Transverse colon (tissue), 4 donors: ENCODE measurements around the gene TMC6. TPM values are rescaled to one million over a fixed set of nuclear protein-coding genes. Genes with fewer than 3 reads are reported as not detected.
"Not testable (repeated sequence)": the region's sequence is repeated elsewhere in the genome, so short reads cannot be mapped to it uniquely, and the experiment has no call there.

Source experiments
- DNase-seq: peaks from one replicate; pipeline ENCODE4 v3.0.0-alpha.2; 2019
- H3K27ac ChIP-seq, 4 donors: fragments of 200-600 bp; sonication (generic); 2 replicates each; pipeline ENCODE4 v1.5.1; 2016 to 2018; ENCODE audit warnings: inconsistent platforms in 4 of 4
- H3K27me3 ChIP-seq: fragments of 200-600 bp; sonication (generic); 2 replicates; pipeline ENCODE4 v1.5.1; 2017; ENCODE audit warnings: inconsistent platforms
- H3K36me3 ChIP-seq, 4 donors: fragments of 200-600 bp; sonication (generic); 2 replicates each; pipeline ENCODE4 v1.5.1; 2017 to 2019; ENCODE audit warnings: inconsistent platforms in 4 of 4
- H3K4me1 ChIP-seq, 4 donors: fragments of 200-600 bp; sonication (generic); 2 replicates each; pipeline ENCODE4 v1.5.1; 2017 to 2020; ENCODE audit warnings: inconsistent platforms in 4 of 4
- H3K4me3 ChIP-seq, 4 donors: fragments of 200-600 bp; sonication (generic); 1 replicate in 1 of 4; 2 replicates in 3 of 4; pipeline versions ENCODE4 v1.5.1 to v1.6.1; 2017 to 2019; ENCODE audit warnings: inconsistent platforms in 4 of 4
- H3K9me3 ChIP-seq, 2 donors: fragments of 200-600 bp; sonication (generic); 2 replicates each; pipeline ENCODE4 v1.5.1; 2017 to 2019; ENCODE audit warnings: inconsistent platforms in 2 of 2
- EP300 ChIP-seq: sonication (generic); formaldehyde crosslinking; IDR thresholded peaks from one replicate; pipeline ENCODE4 v1.6.1; 2017; ENCODE audit warnings: antibody characterized with exemption, low read depth
- POLR2A ChIP-seq: fragments of 450-650 bp; IDR thresholded peaks from one replicate; pipeline ENCODE4 v1.6.1; 2016; ENCODE audit warnings: antibody characterized with exemption, mild to moderate bottlenecking, moderate library complexity
- POLR2AphosphoS5 ChIP-seq, 3 donors: sonication (generic); formaldehyde crosslinking; IDR thresholded peaks; one replicate each; pipeline ENCODE4 v1.6.1; 2016; ENCODE audit warnings: antibody characterized with exemption in 3 of 3
- WGBS, 2 donors: methylation state at CpG; one replicate each; pipeline ENCODE4 v1.1.5; 2018; ENCODE audit warnings: low coverage in 1 of 2; 5-methylcytosine and 5-hydroxymethylcytosine counted together
- in situ Hi-C, 4 donors: fragments of 200-750 bp; cut with MboI; loops; one replicate each; pipeline versions ENCODE4 v1.15.0 to v1.15.1; 2017; ENCODE audit warnings: low sequenced_read_pairs in 3 of 4, low pct_ligation_motif_present in 1 of 4, low pct_unique_long_range_greater_than_20kb in 1 of 4
- intact Hi-C: fragments of 100-400 bp; cut with DNase I; formaldehyde crosslinking; loops from one replicate; pipeline ENCODE4 v1.15.1; 2023; ENCODE audit warnings: low total_unique reads
- total RNA-seq, 4 donors: library from RNA; depleted of rRNA; stranded (reverse); fragments of >200 nt; gene quantifications; one replicate each; pipeline ENCODE4 v1.1.0, GENCODE V29; 2016
- TF ChIP-seq, protein P1 (sequence below), 5 experiments: fragments of 200-600 bp in 3 of 5; fragments of 450-650 bp in 2 of 5; sonication (generic) in 3 of 5; IDR thresholded peaks; 1 replicate in 2 of 5; 2 replicates in 3 of 5; pipeline ENCODE4 v1.5.1; 2016 to 2017; ENCODE audit warnings: antibody characterized with exemption in 5 of 5, inconsistent platforms in 3 of 5, mild to moderate bottlenecking in 2 of 5, moderate library complexity in 1 of 5

Gene TMC6
- total RNA-seq, 4 donors from 2014 or later: 39.7 to 181 (median 68.0) TPM

DNA sequence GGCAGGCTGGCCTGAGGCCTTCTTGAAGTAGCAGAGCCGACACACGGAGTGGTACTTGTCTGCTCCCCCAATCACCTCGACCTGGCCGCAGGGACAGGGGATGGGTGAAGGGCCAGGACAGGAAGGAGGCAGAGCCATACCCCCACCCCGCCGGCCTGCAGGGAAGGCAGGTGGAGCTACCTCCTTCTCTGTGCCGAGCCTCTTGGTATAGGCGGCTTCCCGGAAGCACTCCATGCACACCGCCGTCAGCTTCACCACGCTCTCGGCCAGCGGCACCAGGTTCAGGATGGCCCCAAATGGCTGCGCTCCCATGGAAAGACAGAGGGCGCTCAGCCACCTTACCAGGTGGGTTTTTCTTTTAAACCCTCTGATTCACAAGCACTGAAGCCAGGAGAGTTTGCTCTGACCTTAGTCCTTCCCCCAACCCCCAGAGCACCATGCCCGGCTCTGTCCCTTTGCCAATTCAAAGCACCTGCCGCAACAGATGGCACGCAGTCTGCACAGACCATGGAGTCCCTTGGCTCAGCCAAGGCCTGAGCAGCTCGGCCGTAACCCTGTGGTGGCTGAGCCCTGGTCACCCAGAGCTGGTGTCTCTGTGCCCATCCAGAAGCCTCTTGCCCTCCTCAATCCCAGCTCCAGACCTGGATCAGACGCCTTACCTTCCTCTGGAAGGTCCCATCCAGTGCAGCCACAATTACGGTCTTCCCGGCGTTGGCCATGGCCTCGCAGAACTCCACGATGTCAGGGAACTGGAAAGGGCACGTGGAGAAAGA lies 46.5 kb upstream of the TMC6 start:
- no peaks in the 10 kb centered on the region for H3K27me3 ChIP-seq
- H3K4me1 ChIP-seq: peaks cover 60 to 82% (median 74%) of the 10 kb centered on the region in 4 donors
- no peaks in the 10 kb centered on the region for H3K36me3 ChIP-seq
- TF ChIP-seq POLR2A (peak; percentile 63), POLR2AphosphoS5 (IDR thresholded peaks at IDR 0.05) (no peak), EP300 (no peak)
- TF ChIP-seq, protein P1, sequence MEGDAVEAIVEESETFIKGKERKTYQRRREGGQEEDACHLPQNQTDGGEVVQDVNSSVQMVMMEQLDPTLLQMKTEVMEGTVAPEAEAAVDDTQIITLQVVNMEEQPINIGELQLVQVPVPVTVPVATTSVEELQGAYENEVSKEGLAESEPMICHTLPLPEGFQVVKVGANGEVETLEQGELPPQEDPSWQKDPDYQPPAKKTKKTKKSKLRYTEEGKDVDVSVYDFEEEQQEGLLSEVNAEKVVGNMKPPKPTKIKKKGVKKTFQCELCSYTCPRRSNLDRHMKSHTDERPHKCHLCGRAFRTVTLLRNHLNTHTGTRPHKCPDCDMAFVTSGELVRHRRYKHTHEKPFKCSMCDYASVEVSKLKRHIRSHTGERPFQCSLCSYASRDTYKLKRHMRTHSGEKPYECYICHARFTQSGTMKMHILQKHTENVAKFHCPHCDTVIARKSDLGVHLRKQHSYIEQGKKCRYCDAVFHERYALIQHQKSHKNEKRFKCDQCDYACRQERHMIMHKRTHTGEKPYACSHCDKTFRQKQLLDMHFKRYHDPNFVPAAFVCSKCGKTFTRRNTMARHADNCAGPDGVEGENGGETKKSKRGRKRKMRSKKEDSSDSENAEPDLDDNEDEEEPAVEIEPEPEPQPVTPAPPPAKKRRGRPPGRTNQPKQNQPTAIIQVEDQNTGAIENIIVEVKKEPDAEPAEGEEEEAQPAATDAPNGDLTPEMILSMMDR (IDR thresholded peaks at IDR 0.05): peak in 1 of 5 experiments; percentile 41
- intact Hi-C loops (loop anchor here (5.0 kb wide), 1 partner anchor 63 kb away; no protein-coding TSS in a partner anchor), in situ Hi-C loops (loop anchor here in 2 of 4 donors (10.0 kb wide), 1 partner anchor 60 kb away; no protein-coding TSS in a partner anchor)
- WGBS, 2 donors: 53% methylated on average over 26 of the region's 28 CpGs; no CpG with 5 or more reads in 1 of the 2 donors
- DNase-seq: peak; percentile 62
- H3K9me3 ChIP-seq: no peaks in the 10 kb centered on the region
- peak overlapping the region in 1 of 4 donors; percentile 9 for H3K4me3 ChIP-seq
- peak overlapping the region; percentile 85 to 95 (median 92) for H3K27ac ChIP-seq

DNA sequence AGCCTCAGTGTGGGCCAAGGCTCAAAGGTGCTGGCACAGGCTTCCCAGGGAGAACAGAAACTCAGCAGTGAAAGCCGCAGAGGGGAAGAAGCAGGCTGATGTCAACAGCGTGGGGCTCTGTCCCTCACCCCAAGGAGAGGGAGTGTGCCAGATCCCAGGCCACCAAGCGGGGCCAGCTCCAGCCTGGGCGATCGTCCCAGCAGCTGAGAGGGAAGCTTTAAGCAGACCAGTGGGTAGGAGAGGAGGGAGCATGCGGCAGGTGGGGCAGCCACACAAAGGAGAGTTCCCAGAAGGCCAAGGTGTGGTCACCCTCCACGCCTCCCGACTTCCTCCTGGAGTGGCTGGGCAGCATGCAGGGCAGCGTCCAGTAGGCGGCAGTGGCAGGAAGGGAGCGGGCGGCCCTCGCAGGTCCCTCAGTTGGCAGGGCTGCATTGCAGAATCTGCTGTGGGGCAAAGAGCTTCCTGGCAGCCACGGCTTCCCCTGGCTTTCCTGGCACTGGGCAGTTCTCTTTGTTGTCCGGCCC lies 45.9 kb upstream of the TMC6 start:
- no peaks in the 10 kb centered on the region for H3K9me3 ChIP-seq
- H3K4me1 ChIP-seq: peaks cover 67 to 85% (median 76%) of the 10 kb centered on the region in 4 donors
- 26% methylated on average over 15 of the region's 15 CpGs; no CpG with 5 or more reads in 1 of the 2 donors for WGBS, 2 donors
- H3K27me3 ChIP-seq: no peaks in the 10 kb centered on the region
- TF ChIP-seq, protein P1 (IDR thresholded peaks at IDR 0.05): peak; percentile 38 to 95 (median 62)
- TF ChIP-seq EP300 (no peak), POLR2A (peak; percentile 85), POLR2AphosphoS5 (IDR thresholded peaks at IDR 0.05) (peak; percentile 70 to 89 (median 86))
- H3K4me3 ChIP-seq: peak overlapping the region in 1 of 4 donors; percentile 9
- DNase-seq: peak; percentile 91
- H3K27ac ChIP-seq: peak overlapping the region; percentile 85 to 95 (median 92)
- in situ Hi-C loops (loop anchor here in 2 of 4 donors (10.0 kb wide), 1 partner anchor 60 kb away; no protein-coding TSS in a partner anchor), intact Hi-C loops (no loop called here)
- no peaks in the 10 kb centered on the region for H3K36me3 ChIP-seq

DNA sequence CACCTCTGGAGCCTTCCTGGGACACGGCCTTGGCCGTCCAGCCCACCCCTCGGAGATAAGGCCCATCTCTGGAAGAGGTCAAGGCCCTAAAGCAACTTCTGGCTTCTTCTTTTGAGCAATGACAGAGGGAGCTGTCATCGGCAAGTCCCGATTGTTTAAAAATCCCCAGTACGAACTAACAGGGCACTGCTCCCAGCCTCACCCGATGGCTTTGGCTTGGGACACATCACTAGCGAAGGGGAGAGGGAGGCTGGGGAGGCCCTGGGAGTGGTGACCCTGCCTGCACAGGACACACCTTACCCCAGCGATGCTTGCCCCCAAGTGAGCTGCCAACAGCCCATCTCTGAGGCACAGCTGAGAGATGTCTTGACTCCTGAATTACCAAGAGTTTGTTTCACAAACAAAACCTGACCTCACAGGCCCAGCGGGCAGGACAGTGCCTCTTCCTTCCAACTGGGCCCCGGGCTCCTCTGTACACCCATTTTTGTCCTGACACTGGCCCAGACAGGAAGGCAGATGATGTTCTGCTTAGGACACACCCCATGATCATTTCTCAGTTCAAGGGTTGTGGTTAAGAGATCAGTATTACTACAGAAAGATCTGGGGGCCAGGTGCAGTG lies 44.7 kb upstream of the TMC6 start:
- DNase-seq: peak; percentile 68
- no peaks in the 10 kb centered on the region for H3K36me3 ChIP-seq
- TF ChIP-seq EP300 (no peak), POLR2AphosphoS5 (IDR thresholded peaks at IDR 0.05) (peak in 2 of 3 donors; percentile 4 to 53)
- WGBS, 2 donors: 26 to 43% methylated on average over 5 to 11 of the region's 11 CpGs
- in situ Hi-C loops (loop anchor here in 2 of 4 donors (10.0 kb wide), 1 partner anchor 58 kb away; no protein-coding TSS in a partner anchor), intact Hi-C loops (no loop called here)
- peaks cover 68 to 90% (median 80%) of the 10 kb centered on the region in 4 donors for H3K4me1 ChIP-seq
- H3K9me3 ChIP-seq: no peaks in the 10 kb centered on the region
- H3K27ac ChIP-seq: peak overlapping the region; percentile 85 to 95 (median 92)
- peak overlapping the region in 2 of 4 donors; percentile 10 to 11 for H3K4me3 ChIP-seq
- no peaks in the 10 kb centered on the region for H3K27me3 ChIP-seq

DNA sequence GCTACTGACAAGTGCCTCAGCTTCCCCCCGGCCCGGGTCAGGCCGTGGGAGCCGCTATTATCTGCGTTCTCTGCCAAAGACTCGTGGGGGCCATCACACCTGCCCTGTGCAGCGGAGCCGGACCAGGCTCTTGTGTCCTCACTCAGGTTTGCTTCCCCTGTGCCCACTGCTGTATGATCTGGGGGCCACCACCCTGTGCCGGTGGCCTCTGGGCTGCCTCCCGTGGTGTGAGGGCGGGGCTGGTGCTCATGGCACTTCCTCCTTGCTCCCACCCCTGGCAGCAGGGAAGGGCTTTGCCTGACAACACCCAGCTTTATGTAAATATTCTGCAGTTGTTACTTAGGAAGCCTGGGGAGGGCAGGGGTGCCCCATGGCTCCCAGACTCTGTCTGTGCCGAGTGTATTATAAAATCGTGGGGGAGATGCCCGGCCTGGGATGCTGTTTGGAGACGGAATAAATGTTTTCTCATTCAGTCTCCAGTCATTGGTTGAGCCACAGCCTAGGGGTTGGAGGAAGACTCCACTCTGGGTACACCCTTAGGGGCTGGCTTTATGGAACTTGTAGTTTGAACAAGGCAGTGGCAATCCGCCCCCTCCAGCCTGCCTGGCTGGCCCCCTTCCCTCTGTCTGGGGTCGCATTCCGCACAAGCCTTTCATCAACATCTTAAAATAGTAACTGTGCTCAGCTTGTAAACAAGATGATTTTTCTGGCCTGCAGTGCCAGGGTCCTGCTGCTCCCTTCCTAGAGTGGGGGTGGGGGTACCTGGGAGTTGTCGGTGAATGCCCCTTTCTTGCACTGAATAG lies 43.9 kb upstream of the TMC6 start:
- Histone ChIP-seq H3K4me3 (peak overlapping the region in 2 of 4 donors; percentile 10 to 14), H3K36me3 (no peaks in the 10 kb centered on the region), H3K27me3 (no peaks in the 10 kb centered on the region), H3K27ac (peak overlapping the region; percentile 85 to 95 (median 92)), H3K9me3 (no peaks in the 10 kb centered on the region), H3K4me1 (peaks cover 68 to 90% (median 82%) of the 10 kb centered on the region in 4 donors)
- in situ Hi-C loops (loop anchor here in 2 of 4 donors (10.0 kb wide), 1 partner anchor 58 kb away; no protein-coding TSS in a partner anchor), intact Hi-C loops (no loop called here)
- 24% methylated on average over 19 of the region's 19 CpGs; no CpG with 5 or more reads in 1 of the 2 donors for WGBS, 2 donors
- TF ChIP-seq POLR2A: peak; percentile 51
- peak in 2 of 3 donors; percentile 54 to 64 for TF ChIP-seq POLR2AphosphoS5 (IDR thresholded peaks at IDR 0.05)
- TF ChIP-seq EP300: no peak
- peak; percentile 89 for DNase-seq

DNA sequence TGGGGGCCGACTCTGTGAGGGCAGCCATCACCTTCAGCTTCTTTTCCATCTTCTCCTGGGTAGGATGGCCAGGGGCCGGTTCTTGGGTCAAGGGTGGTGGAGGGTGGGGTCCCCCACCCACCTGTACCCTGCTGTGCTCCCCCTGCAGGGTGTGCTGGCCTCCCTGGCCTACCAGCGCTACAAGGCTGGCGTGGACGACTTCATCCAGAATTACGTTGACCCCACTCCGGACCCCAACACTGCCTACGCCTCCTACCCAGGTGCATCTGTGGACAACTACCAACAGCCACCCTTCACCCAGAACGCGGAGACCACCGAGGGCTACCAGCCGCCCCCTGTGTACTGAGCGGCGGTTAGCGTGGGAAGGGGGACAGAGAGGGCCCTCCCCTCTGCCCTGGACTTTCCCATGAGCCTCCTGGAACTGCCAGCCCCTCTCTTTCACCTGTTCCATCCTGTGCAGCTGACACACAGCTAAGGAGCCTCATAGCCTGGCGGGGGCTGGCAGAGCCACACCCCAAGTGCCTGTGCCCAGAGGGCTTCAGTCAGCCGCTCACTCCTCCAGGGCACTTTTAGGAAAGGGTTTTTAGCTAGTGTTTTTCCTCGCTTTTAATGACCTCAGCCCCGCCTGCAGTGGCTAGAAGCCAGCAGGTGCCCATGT lies 43.2 kb upstream of the TMC6 start:
- H3K9me3 ChIP-seq, intact Hi-C loops, DNase-seq, H3K36me3 ChIP-seq, H3K27me3 ChIP-seq: not testable (repeated sequence)
- peak overlapping the region; percentile 85 to 95 (median 92) for H3K27ac ChIP-seq
- in situ Hi-C loops: loop anchor here in 2 of 4 donors (10.0 kb wide), 1 partner anchor 57 kb away; no protein-coding TSS in a partner anchor
- 66% methylated on average over 19 of the region's 19 CpGs; no CpG with 5 or more reads in 1 of the 2 donors for WGBS, 2 donors
- H3K4me1 ChIP-seq: peaks cover 65 to 85% (median 76%) of the 10 kb centered on the region in 4 donors
- H3K4me3 ChIP-seq: peak overlapping the region in 2 of 4 donors; percentile 10 to 14
